GM10266 (cell line): ENCODE measurements around the gene NFIA.

Source experiments
- DNase-seq: peaks from one replicate; pipeline ENCODE4 v3.0.0; 2012; ENCODE audit errors: extremely low spot score
- CTCF ChIP-seq: IDR thresholded peaks from 2 replicates; pipeline ENCODE4 v1.5.1; 2012; ENCODE audit warnings: mild to moderate bottlenecking, low read depth; ENCODE audit not compliant: control insufficient read depth, insufficient read depth; ENCODE audit errors: missing control alignments

NFIA gene

GRCh38 chr1:61210435-61211154, 128.2 kb downstream of the NFIA start:
- no peak for TF ChIP-seq CTCF
- DNase-seq = no peak

GRCh38 chr1:61213245-61214011, 131.1 kb downstream of the NFIA start:
- no peak for TF ChIP-seq CTCF
- DNase-seq = no peak

- no peak for TF ChIP-seq CTCF
- DNase-seq = no peak
Measured at GRCh38 chr1:61215119-61215518, 132.8 kb downstream of the NFIA start.

GRCh38 chr1:61215676-61216289, 133.4 kb downstream of the NFIA start:
- no peak for TF ChIP-seq CTCF
- no peak for DNase-seq

- TF ChIP-seq CTCF = no peak
- no peak for DNase-seq
Measured at GRCh38 chr1:61220536-61220935, 138.2 kb downstream of the NFIA start.

GRCh38 chr1:61221642-61222041, 139.3 kb downstream of the NFIA start:
- DNase-seq = no peak
- TF ChIP-seq CTCF = no peak

- no peak for TF ChIP-seq CTCF
Measured at GRCh38 chr1:61222240-61222639, 139.9 kb downstream of the NFIA start.

More at GRCh38 chr1:61222240-61222639, 139.9 kb downstream of the NFIA start:
- DNase-seq = no peak
